Chondrocyte (in vitro differentiated cells): ENCODE results near the gene SERPINA4. TPM values are rescaled to one million over a fixed set of nuclear protein-coding genes. Genes with fewer than 3 reads are reported as not detected.

ENCODE experiments used
- DNase-seq: peaks from one replicate; pipeline ENCODE4 v3.0.0; 2021; ENCODE audit warnings: mixed read lengths, low spot score
- H3K27ac Mint-ChIP-seq: one replicate; pipeline ENCODE4 v1.8.0; 2021; ENCODE audit warnings: mild to moderate bottlenecking, moderate library complexity, mixed read lengths; ENCODE audit not compliant: unreplicated experiment
- H3K27me3 Mint-ChIP-seq: 2 replicates; pipeline ENCODE4 v1.8.0; 2021; ENCODE audit warnings: low read depth, mixed read lengths
- H3K36me3 Mint-ChIP-seq: 2 replicates; pipeline ENCODE4 v1.8.0; 2021; ENCODE audit warnings: low read depth, mixed read lengths
- H3K4me1 Mint-ChIP-seq: 2 replicates; pipeline ENCODE4 v1.8.0; 2021; ENCODE audit warnings: low read depth, mild to moderate bottlenecking, mixed read lengths
- H3K4me3 Mint-ChIP-seq: one replicate; pipeline ENCODE4 v1.8.0; 2021; ENCODE audit warnings: mild to moderate bottlenecking, moderate library complexity, mixed read lengths; ENCODE audit not compliant: unreplicated experiment
- H3K9me3 Mint-ChIP-seq: 2 replicates; pipeline ENCODE4 v1.8.0; 2021; ENCODE audit warnings: low read depth, mixed read lengths
- CTCF ChIP-seq: fragments of 200-600 bp; sonication (generic); IDR thresholded peaks from 2 replicates; pipeline ENCODE4 v1.5.0; 2021; ENCODE audit warnings: antibody characterized with exemption, mild to moderate bottlenecking, moderate library complexity
- total RNA-seq: library from RNA; stranded (reverse); gene quantifications from 3 replicates; pipeline ENCODE4 v1.2.1, GENCODE V29; 2021

The SERPINA4 gene
- total RNA-seq, 1 donor from 2014 or later = not detected

GRCh38 chr14:94615823-94616570 lies 54.8 kb downstream of the SERPINA4 start:
- peaks cover 17% of the 10 kb centered on the region for H3K4me1 Mint-ChIP-seq
- H3K9me3 Mint-ChIP-seq = peaks cover 41% of the 10 kb centered on the region
- DNase-seq = no peak
- TF ChIP-seq CTCF = no peak
- peaks cover 17% of the 10 kb centered on the region for H3K36me3 Mint-ChIP-seq
- H3K4me3 Mint-ChIP-seq = no peak overlapping the region
- no peak overlapping the region for H3K27ac Mint-ChIP-seq
- H3K27me3 Mint-ChIP-seq = no peaks in the 10 kb centered on the region

GRCh38 chr14:94617366-94617941 lies 56.2 kb downstream of the SERPINA4 start:
- TF ChIP-seq CTCF = no peak
- Mint-ChIP-seq H3K27ac (no peak overlapping the region), H3K9me3 (peaks cover 41% of the 10 kb centered on the region), H3K4me1 (peaks cover 10% of the 10 kb centered on the region), H3K4me3 (no peak overlapping the region), H3K27me3 (no peaks in the 10 kb centered on the region), H3K36me3 (peaks cover 17% of the 10 kb centered on the region)
- DNase-seq = no peak

DNA sequence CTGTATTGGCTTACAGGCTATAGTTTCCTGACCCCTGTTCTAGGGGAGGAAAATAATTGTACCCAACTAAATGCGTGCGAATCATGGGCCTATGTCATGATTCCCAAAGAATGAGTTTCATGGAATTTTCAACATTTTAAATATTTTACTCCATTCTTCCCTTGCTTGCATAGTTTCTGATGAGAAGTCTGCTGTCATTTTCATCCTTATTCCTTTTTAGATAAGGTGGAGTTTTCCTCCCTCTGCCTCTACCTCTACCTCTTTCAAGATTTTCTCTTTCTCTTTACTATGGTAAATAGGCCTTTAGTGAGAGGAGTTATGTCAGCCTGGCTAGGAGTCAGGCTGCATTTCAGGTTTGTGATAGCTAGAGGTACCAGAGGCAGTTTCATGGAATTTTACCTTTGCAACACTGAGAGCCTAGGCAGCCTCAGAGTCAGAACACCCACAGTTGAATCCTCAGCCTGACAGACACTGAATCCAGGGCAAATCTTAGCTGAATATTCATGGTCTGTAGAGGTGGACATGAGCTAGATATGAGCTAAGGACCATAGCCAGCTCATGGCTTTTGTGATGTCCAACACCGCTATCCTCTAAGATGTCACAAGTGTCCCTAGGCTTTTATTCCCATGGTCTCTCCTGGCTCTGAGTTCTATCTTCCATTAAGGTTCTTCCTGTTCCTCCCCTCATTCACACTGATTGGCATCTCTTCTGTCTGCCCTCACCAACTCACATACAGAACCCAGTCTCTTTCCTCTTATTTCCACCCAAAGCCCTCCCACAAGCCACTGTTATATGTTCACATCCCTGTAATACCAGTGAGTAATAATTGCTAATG lies 57.0 kb downstream of the SERPINA4 start:
- H3K4me1 Mint-ChIP-seq = peaks cover 2% of the 10 kb centered on the region
- peaks cover 41% of the 10 kb centered on the region for H3K9me3 Mint-ChIP-seq
- peaks cover under 1% of the 10 kb centered on the region for H3K27me3 Mint-ChIP-seq
- DNase-seq = no peak
- H3K4me3 Mint-ChIP-seq = no peak overlapping the region
- peaks cover 17% of the 10 kb centered on the region for H3K36me3 Mint-ChIP-seq
- TF ChIP-seq CTCF = no peak
- no peak overlapping the region for H3K27ac Mint-ChIP-seq

DNA sequence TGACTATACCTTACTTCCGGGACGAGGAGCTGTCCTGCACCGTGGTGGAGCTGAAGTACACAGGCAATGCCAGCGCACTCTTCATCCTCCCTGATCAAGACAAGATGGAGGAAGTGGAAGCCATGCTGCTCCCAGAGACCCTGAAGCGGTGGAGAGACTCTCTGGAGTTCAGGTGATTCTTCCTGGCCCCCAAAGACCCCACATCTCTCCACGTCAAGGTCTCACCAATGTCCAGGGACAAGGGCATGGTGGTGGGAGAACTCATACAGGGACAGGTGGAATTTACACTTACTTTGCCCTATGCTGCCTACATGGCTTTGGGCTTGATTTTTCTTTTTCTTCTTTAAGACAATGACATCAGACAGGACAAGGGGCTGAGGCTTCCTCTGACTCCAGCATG lies 58.1 kb downstream of the SERPINA4 start:
- DNase-seq = no peak
- no peak for TF ChIP-seq CTCF
- Mint-ChIP-seq H3K4me3 (no peak overlapping the region), H3K27me3 (peaks cover 2% of the 10 kb centered on the region), H3K9me3 (peaks cover 41% of the 10 kb centered on the region), H3K27ac (no peak overlapping the region), H3K36me3 (peaks cover 17% of the 10 kb centered on the region), H3K4me1 (no peaks in the 10 kb centered on the region)

Other genes starting within 250 kb of the SERPINA4 start
- not detected in 3 replicates for gene SERPINA6, start 238.1 kb upstream of the SERPINA4 start, total RNA-seq
- not detected in 3 replicates for gene SERPINA2, start 194.7 kb upstream of the SERPINA4 start, total RNA-seq
- 0.20 TPM in 1 of 3 replicates, not detected in the others for gene SERPINA1, start 172.8 kb upstream of the SERPINA4 start, total RNA-seq
- gene SERPINA11, start 108.6 kb upstream of the SERPINA4 start, total RNA-seq = not detected in 3 replicates
- gene SERPINA9, start 85.2 kb upstream of the SERPINA4 start, total RNA-seq = not detected in 3 replicates
- gene SERPINA12, start 52.0 kb upstream of the SERPINA4 start, total RNA-seq = not detected in 3 replicates
- gene SERPINA5, start 20.0 kb downstream of the SERPINA4 start, total RNA-seq = 0.50 to 0.54 TPM in 2 of 3 replicates, not detected in the other
- gene SERPINA3, start 50.9 kb downstream of the SERPINA4 start, total RNA-seq = 3.6 to 4.6 TPM (median 3.9 TPM) in 3 replicates
- not detected in 3 replicates for gene GSC, start 208.7 kb downstream of the SERPINA4 start, total RNA-seq